Central memory CD4-positive, alpha-beta T cell (primary cell): ENCODE measurements around the gene TP53RK.

Experiments
- DNase-seq: peaks from one replicate; pipeline ENCODE4 v3.0.0; 2022

Gene TP53RK

GRCh38 chr20:46657137-46657536 is 32.1 kb downstream of the TP53RK start:
- no peak for DNase-seq

- no peak for DNase-seq
Observed at GRCh38 chr20:46652699-46653098, 36.5 kb downstream of the TP53RK start.

- no peak for DNase-seq
Observed at GRCh38 chr20:46651091-46651962, 37.9 kb downstream of the TP53RK start, which contains the start of gene SLC13A3. SLC13A3 (minus strand) TSS chr20:46651459; CDS start chr20:46651421, 38 bp downstream.

GRCh38 chr20:46650575-46651090 is 38.6 kb downstream of the TP53RK start:
- DNase-seq: no peak

DNA sequence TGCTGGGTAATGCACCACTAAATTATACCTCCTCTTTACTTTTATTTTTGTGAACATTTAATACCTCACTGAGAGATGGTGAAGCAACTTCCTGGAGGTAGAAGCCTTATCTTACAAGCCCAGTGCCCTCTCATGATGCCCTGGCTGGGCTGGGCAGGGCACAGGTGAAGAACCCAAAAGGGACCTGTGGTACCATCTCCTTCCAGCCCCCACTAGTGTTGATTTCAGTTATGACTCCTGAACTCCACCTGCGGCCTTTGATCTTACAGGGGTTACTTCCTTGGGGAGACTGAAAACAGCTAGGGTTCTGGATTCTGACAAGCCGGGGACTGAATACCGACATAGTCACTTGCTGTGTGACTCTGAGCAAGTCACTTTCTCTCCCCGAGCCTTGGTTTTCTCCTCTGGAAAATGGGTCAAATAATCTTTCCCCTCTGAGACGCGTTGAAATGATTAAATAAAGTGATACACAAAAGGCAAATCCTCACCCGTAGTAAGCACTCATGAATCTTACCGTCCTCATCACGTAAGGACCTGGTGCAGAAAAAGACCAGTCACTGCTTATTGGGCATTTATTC is 39.2 kb downstream of the TP53RK start:
- no peak for DNase-seq

GRCh38 chr20:46649650-46649949 is 39.6 kb downstream of the TP53RK start:
- DNase-seq: no peak

DNA sequence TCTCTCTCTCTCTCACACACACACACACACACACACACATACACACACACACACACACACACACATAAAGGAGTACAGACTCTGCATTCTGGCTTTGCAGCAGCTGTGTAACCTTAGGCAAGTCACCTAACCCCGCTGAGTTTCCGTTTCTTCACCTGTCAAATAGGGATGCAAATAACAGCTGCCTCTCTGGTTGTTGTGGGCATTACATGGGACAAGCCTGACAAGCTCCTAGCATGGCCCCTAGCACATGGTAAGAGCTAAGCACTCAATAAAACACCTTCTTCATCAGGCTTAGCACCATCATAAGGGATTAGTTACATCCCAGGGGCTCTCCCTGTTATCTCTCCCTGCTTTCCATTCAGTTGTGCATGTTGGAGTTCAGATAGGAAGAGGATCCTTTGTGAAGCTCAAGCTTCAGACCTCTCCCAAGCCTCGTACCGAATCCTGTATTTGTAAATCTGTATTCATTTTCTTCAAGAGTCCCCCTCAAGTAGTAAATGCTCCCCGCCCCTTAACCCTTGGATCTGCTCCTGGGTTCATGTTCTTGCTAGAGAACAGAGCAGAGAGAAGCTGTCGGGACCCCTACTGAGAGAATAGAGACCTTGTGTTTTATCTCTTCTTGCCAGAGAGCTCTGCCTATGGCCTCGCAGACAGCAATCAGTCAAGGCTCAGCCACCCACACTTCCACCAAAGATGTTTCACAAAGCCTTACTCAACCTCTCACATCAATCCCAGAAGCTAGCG is 40.2 kb downstream of the TP53RK start:
- no peak for DNase-seq

- DNase-seq: no peak
Observed at GRCh38 chr20:46647469-46647868, 41.8 kb downstream of the TP53RK start.

GRCh38 chr20:46646659-46647380 is 42.4 kb downstream of the TP53RK start:
- DNase-seq: no peak

DNA sequence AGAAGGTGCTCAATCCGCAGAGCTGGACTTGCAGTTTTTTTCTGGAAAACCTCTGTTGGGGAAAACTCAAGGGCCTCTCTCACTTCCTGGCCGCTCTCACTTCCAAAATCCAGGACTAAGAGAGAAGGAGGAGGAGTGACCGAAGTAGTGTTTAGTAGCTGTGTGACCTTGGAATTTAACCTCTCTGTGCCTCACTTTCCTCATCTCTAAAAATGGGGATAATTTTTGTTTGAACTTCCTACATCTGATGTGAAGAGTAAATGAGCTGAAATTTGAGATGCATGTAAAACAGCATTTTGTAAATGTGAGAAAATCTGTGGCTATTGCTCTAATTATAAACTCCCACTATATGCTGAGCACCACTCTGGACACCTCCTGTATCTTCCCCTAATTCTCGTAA is 43.1 kb downstream of the TP53RK start:
- no peak for DNase-seq

DNA sequence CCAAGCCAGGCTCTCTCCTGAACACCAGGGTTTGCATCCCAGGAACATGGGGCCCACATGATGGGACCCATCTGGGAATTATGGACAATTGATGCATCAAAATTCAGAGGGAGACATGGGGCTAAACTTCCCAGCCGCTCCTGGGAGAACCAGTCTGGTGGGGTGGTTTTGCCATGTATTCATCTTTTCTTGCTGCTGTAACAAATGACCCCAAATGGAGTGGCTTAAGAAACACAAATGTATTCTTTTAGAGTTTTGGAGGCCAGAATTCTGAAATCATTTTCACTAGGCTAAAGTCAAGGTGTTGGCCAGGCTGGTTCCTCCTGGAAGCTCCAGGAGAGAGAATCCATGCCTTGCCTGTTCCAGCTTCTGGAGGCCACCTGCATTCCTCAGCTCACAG is 44.5 kb downstream of the TP53RK start:
- no peak for DNase-seq

GRCh38 chr20:46644160-46644559 is 45.1 kb downstream of the TP53RK start:
- DNase-seq: no peak

DNA sequence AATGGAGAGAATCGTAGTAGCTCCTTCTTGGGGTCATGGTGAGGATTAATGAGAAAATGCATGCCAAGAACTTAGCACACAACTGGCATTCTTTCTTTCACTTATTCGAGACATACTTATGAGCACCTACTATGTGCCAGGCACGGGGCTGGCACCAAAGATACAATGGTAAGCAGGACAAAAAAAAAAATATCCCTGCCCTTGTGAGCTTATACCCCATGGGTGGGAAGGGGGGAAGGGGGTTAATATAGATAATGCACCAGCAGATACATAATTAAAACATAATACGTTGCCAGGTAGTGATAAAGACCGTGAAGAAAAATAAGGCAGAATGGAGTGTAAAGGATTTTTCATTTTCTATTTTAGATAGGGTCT is 46.3 kb downstream of the TP53RK start:
- DNase-seq: no peak

DNA sequence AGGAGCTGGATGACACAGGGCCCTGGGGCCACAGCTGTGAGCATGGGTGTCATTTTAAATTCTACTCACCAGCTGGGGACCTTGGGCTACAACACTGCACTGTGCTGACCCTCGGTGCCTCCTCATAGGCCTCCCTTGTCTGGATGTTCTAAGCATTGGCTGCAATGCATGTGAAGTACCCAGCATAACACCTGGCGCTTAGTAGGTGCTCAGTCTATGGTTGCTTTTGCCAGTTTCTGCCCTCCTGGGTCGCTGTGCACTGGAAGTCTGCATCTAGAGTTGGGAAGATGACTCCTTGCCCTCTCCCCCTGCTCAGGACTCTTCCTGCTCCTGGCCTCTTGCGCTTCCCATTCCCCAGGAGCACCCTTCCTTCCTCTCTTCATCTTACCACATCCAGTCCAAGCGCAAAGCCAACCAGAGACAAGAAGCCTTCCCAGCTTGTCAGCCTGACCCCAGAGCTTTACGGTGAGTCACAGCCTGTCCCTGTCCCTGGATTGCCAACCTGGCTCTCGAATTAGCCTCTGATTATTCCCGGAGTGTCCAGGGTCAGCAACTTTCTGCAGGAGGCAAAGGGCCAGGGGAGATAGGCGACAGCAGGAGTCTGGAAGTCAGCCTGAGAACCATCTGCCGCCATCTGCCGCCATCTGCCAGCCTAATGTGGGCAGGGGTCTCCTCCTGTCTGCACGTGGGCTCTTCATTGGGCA is 46.8 kb downstream of the TP53RK start:
- DNase-seq: no peak

GRCh38 chr20:46641424-46641823 is 47.8 kb downstream of the TP53RK start:
- DNase-seq: no peak

DNA sequence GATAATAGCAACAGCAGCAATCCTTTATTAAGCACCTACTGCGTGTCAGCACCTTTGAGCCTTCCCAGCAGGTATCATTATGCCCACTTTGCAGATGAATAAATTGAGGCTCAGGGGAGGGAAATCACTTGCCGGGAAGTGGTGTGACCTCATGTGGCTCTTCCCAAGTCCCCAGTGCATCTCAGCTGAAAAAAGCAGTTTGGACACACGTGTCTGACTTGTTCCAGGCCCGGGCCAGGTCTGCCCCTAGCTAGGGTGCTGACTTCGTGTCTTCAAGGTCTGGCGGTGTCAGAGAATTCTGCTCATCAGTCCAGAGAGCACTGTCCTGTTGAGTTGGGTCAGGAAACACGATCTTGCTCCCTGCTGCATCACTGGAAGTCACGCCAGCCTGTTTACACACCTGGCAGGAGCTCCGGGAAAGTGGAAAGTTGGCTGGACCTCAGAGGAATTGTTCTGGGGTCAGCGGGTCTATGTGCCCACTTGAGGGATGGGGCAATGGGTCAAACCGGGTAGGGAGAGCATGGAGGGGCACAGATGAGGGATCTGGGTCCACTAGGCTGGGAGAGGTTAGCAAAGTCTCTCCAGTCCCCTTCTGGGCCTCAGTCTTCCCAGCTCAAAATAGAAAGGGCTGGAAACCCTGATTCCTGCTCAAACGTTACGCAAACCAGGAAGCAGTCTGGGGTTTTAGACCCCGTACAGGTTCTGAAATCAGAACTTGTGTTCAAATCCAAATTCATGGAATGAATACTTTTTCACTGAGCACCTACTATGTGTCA is 48.5 kb downstream of the TP53RK start:
- DNase-seq: no peak

GRCh38 chr20:46640044-46640443 is 49.2 kb downstream of the TP53RK start:
- no peak for DNase-seq

DNA sequence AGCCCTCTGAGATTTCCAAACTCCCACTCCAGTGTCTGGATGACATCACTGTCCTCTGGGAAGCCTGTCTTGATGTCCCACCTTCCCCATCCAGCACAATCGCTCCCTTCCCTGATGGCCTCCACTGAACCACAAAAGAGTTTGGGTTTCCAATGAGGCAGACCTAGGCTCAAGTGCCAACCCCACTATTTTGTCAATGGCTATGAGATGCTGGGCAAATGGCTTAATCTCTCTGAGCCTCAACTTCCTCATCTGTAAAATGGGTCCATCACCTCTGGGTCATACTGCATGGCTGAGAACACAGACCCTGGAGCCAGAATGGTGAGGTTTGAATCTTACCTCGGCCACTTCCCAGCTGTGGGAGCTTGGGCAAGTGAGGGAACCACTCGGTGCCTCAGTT is 49.7 kb downstream of the TP53RK start:
- DNase-seq: no peak

GRCh38 chr20:46638898-46639274 is 50.4 kb downstream of the TP53RK start:
- no peak for DNase-seq

- no peak for DNase-seq
Observed at GRCh38 chr20:46638134-46638897, 50.9 kb downstream of the TP53RK start.
